ENCODE measurements around the gene WDR1. TPM values are rescaled to one million over a fixed set of nuclear protein-coding genes. Genes with fewer than 3 reads are reported as not detected.

The WDR1 gene
- total RNA-seq, 6 donors from 2014 or later = 135 to 307 (median 183) TPM

DNA sequence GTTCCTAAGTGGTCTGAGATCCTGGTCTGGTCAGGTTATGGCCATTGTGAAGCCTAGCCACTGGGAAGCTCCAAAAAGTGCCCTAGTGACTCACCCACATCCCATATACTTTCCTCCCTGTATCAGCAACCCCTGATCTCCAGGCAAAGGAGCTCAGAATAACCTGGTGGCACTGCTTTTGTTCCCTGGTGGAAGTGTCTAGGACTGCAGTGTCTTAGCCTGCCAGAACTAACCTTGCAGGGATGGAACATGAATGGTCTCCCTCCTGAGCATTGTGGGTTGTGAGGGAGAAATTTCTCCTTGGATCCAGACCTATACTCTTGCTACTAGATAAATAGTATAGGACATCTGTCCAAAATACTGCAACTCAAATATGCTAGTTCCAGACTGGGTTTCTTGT is 27.9 kb upstream of the WDR1 start:
- no peaks in the 10 kb centered on the region for H3K36me3 ChIP-seq
- H3K27me3 ChIP-seq = no peaks in the 10 kb centered on the region
- no peak overlapping the region for H3K27ac ChIP-seq
- H3K4me1 ChIP-seq = no peaks in the 10 kb centered on the region
- no peak for ATAC-seq (ENCODE audit: low FRiP score in 2 of 2)
- no peaks in the 10 kb centered on the region for H3K9me3 ChIP-seq
- TF ChIP-seq POLR2A (IDR thresholded peaks at IDR 0.05) (no peak), POLR2AphosphoS5 (IDR thresholded peaks at IDR 0.05) (no peak), CTCF (IDR thresholded peaks at IDR 0.05) (no peak), EP300 (IDR thresholded peaks at IDR 0.05) (no peak)
- no peak overlapping the region for H3K4me3 ChIP-seq
- no peak for DNase-seq

DNA sequence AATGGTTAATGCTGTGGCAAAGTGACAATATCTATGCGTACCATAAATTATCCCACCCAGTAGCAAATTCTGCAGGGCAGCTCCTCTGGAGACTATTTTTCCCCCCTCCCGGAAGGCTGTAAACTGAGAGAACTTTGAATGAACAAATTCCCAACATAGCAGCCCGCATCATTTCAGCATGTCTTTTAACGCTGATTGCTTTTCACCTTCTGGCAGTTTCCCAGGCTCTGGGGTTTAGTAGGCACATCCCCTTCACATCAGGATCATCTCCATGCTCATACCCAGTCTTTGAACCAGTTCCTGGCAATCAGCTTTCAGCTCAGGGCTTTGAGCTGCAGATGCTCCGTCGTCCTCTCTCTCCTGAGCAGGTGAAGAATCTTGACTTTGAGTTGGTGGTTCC is 26.6 kb upstream of the WDR1 start:
- no peak for DNase-seq
- H3K4me3 ChIP-seq = no peak overlapping the region
- H3K36me3 ChIP-seq = no peaks in the 10 kb centered on the region
- 90 to 95% methylated on average over 6 of the region's 6 CpGs for WGBS, 2 donors
- TF ChIP-seq CTCF (IDR thresholded peaks at IDR 0.05) = no peak
- TF ChIP-seq POLR2A (IDR thresholded peaks at IDR 0.05) = no peak
- TF ChIP-seq EP300 (IDR thresholded peaks at IDR 0.05) = no peak
- no peak for TF ChIP-seq POLR2AphosphoS5 (IDR thresholded peaks at IDR 0.05)
- H3K4me1 ChIP-seq = no peaks in the 10 kb centered on the region
- ATAC-seq (ENCODE audit: low FRiP score in 2 of 2) = no peak
- H3K9me3 ChIP-seq = no peaks in the 10 kb centered on the region
- H3K27me3 ChIP-seq = no peaks in the 10 kb centered on the region
- no peak overlapping the region for H3K27ac ChIP-seq

GRCh38 chr4:10140866-10141759 is 24.5 kb upstream of the WDR1 start:
- ATAC-seq (ENCODE audit: low FRiP score in 2 of 2) = no peak
- no peak overlapping the region for H3K27ac ChIP-seq
- no peaks in the 10 kb centered on the region for H3K27me3 ChIP-seq
- H3K4me3 ChIP-seq = no peak overlapping the region
- 66 to 70% methylated on average over 7 to 10 of the region's 10 CpGs for WGBS, 2 donors
- H3K9me3 ChIP-seq = no peaks in the 10 kb centered on the region
- TF ChIP-seq POLR2AphosphoS5 (IDR thresholded peaks at IDR 0.05) (no peak), EP300 (IDR thresholded peaks at IDR 0.05) (no peak), CTCF (IDR thresholded peaks at IDR 0.05) (no peak), POLR2A (IDR thresholded peaks at IDR 0.05) (no peak)
- no peak for DNase-seq
- no peaks in the 10 kb centered on the region for H3K36me3 ChIP-seq
- no peaks in the 10 kb centered on the region for H3K4me1 ChIP-seq

GRCh38 chr4:10139518-10139917 is 22.9 kb upstream of the WDR1 start:
- DNase-seq (no peak), ATAC-seq (ENCODE audit: low FRiP score in 2 of 2) (no peak)
- no peak overlapping the region for H3K4me3 ChIP-seq
- H3K4me1 ChIP-seq = no peaks in the 10 kb centered on the region
- H3K27ac ChIP-seq = no peak overlapping the region
- no peaks in the 10 kb centered on the region for H3K36me3 ChIP-seq
- 74 to 100% methylated on average over 2 of the region's 2 CpGs for WGBS, 2 donors
- TF ChIP-seq EP300 (IDR thresholded peaks at IDR 0.05) (no peak), CTCF (IDR thresholded peaks at IDR 0.05) (no peak)
- no peaks in the 10 kb centered on the region for H3K27me3 ChIP-seq
- no peaks in the 10 kb centered on the region for H3K9me3 ChIP-seq

- ATAC-seq (ENCODE audit: low FRiP score in 2 of 2) (no peak), DNase-seq (no peak)
- WGBS, 2 donors = 29 to 75% methylated on average over 1 to 3 of the region's 3 CpGs
- no peak overlapping the region for H3K27ac ChIP-seq
- H3K9me3 ChIP-seq = no peaks in the 10 kb centered on the region
- TF ChIP-seq EP300 (IDR thresholded peaks at IDR 0.05) = no peak
- TF ChIP-seq CTCF (IDR thresholded peaks at IDR 0.05) = no peak
- TF ChIP-seq POLR2A (IDR thresholded peaks at IDR 0.05) = no peak
- no peak for TF ChIP-seq POLR2AphosphoS5 (IDR thresholded peaks at IDR 0.05)
- H3K36me3 ChIP-seq = no peaks in the 10 kb centered on the region
- H3K27me3 ChIP-seq = no peaks in the 10 kb centered on the region
- H3K4me1 ChIP-seq = no peaks in the 10 kb centered on the region
- H3K4me3 ChIP-seq = no peak overlapping the region
Measured at GRCh38 chr4:10135260-10135659, 18.7 kb upstream of the WDR1 start.

All from upper lobe of left lung (tissue), 6 donors.